GM18498 (cell line): ENCODE data around the gene IQSEC3.
"Not testable (repeated sequence)": the region's sequence is repeated elsewhere in the genome, so short reads cannot be mapped to it uniquely, and the experiment has no call there.

Source experiments
- ATAC-seq: cut with Tn5 transposase; IDR thresholded peaks from one replicate; pipeline ENCODE4 v1.9.1; 2021; ENCODE audit warnings: mild to moderate bottlenecking, moderate library complexity; ENCODE audit not compliant: unreplicated experiment

The IQSEC3 gene

DNA sequence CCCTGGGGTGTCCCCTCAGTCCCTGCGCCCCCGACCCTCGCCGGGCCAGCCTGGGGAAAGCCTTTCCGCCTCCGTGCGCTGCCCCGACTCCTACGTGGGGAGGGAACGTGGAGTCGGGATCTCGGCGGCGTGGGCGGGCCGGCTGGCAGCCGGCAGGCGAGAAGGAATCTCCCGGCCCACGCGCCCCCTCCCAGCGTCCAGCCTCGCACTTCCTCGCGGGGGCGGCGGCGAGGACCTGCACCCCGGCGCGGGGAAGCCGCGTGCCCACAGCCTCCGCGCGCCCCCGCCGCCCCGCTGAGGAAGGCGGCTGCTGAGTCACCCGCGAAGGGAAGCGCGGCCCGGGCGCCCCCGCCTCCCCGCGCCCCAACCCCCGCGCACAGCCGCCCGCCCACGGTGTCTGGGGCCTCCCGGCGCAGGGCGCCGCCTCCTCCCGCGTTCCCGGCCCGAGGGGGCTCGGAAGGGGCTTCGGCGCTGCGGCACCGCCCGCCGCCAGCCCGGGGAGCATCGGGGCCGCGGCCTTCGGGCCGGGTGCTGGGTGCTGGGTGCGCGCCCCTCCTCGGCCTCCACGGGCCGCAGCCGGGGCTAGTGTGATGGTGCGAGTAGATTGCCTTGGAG is 11.3 kb downstream of the IQSEC3 start:
- ATAC-seq, result not testable (repeated sequence)

DNA sequence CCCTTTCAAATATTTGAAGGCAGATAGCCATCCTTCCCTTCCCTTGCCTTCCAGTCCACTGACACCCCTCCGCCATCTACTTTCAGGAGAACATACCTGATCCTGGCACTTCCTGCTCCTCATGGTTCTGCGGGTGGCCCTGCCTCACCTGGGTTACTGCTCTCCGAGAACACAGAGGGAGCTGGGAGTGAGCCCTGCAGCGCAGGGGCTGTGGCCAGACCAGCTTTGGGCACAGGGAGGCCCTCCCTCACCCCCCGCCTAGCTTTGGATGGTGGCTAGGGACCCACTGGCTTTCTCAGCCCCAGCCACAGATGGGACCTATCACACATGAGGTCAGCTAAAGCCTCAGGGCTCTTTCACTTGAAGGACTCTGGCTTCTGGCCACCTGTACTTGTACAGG is 12.4 kb downstream of the IQSEC3 start:
- no peak for ATAC-seq

DNA sequence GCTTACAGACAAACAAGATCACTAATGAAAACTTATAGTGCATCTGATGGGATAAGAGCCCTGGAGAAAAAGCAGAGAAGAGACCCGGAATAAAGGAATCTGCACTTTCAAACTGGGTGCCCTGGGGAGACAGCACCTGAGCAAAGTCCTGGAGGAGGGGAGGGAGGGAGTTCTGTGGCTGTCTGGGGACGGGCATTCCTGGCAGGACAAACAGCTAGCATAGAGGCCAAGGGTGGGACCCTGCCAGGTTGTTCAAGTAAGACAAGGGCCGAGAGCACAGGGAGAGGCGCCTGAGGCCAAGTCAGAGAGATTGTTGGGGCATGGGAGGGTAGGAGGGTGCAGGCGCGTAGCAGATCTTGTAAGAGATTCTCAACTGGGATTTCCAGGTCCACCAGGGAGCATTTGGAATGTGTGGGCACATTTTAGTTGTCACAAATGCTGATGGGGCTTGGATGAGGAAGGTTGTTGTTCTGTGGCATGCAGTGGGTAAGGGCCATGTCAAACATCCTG is 14.2 kb downstream of the IQSEC3 start:
- ATAC-seq, result no peak

DNA sequence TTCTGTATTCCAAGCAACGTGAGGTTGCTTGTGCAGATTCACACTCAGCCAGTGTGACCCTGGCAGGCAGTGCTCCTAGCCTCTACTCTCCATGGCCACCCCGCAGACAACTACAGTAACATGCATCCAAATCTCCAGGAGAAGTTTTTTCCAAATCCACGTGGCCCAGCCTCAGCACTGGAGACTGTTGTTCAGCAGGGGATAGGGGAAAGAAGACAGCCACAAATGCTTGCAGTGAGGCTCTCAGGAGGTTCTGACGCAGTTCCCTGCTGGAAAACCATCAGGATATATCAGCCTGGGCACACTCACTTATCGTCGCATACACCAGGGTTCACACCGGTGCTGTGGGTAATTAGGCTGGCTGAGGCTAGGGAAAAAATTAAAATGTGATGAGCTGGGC is 16.2 kb downstream of the IQSEC3 start:
- no peak for ATAC-seq

DNA sequence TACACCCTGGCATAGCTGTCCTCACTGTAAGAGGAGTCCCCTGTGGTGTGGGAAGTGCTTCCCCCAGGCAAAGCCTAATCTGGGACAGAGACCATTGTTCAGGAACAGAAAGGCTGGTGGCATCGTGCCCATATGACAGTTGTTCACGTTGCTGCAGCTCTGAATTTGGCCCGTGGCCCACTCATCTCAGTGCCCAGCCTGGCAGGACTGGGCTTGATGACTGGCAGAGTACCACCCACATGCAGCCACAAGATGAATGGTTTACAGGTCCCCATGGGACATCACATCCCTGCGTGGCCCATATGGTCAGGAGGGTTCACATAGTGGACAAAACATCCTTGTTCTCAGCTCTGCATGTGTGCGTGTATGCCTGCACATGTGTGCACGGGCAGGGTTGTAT is 17.5 kb downstream of the IQSEC3 start:
- no peak for ATAC-seq

DNA sequence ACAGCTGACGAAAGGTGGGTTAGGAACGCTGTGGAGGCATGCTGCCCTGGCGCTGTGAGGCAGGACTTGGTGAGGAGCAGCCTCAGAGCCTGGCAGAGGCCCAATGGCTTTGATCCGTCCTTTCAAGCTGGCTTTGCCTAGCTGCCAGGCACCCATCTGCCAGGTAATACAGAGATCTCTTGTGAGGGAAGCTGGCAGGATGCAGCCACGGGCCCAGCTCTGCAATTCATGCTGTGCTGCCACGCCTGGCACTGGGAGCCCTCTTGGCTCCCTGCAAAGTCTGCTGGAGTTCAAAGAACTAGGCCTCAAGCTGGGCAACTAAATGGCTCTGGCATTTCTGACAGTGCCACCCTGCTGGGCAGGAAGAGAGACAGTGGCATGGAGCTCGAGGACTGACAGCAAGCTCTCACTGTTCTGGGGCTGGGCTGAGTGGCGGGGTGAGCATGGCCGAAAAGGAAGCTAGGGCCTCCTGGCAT is 18.7 kb downstream of the IQSEC3 start:
- no peak for ATAC-seq

DNA sequence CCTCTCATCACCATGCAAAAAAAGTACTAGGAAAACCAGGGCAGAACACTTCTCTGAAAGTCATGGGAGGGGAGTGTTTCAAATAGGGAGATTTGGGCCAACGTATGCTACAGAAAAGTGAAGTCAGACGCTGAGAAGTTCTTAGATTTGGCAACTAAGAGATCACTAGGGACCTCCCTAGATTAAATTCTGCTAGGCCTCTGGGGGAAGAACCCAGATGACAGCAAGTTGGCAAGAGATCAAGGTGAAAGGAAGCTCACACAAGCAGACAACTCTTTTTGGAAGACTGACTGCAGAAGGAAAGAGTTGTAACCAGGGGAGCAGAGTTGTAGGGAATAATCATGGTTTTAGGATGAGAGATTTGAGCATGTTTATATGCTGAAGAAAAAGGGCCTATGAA is 20.7 kb downstream of the IQSEC3 start:
- no peak for ATAC-seq

DNA sequence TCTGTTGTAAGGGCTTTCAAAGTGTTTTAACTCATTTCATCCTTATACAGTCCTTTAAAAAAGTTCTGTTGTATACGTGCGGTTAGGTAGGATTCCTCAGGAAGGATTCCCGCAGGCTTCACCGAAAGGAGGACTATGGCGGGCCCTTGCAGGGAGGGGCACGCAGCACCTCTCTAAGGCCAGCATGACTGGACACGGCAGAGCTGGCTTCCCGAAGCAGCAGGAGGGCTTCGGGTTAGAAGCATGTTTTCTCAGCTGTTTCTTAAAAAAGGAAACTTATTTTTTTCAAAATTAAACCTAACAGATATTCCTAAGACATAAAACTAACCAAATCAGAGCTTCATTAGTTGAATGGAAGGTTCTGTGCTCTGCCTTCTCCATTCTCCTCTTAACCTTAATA is 21.3 kb downstream of the IQSEC3 start:
- no peak for ATAC-seq

DNA sequence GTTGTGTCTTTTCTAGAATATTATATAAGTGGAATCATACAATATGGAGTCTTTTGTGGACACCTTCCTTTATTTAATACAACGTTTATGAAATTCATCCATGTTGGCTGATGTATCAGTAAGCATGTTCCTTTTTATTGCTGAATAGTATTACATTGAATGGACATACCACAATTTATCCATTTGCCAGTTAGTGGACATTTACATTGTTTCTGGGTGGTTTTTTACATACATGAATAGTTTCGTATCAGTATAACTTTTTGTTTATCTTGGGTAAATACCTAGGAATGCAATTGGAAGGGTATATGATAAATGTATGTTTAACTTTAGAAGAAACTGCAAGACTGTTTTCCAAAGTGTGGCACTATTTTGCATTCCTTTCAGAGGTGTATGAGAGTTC is 23.1 kb downstream of the IQSEC3 start:
- ATAC-seq, result no peak

DNA sequence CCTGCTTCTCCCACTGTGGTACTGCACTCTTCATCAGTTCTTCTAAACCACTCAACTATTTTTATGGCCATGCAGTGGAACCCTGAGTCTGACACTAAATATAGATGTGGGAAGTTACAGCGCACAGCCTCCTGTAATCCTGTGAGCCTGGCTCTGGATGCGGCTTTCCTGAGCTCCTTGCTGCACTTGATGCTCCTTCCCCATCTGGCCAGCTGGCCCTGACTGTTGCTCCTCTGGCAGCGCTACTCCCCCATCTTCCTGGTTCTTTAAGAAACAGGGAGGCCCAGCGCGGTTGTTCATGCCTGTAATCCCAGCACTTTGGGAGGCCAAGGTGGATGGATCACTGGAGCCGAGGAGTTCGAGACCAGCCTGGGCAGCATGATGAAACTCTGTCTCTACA is 24.6 kb downstream of the IQSEC3 start:
- ATAC-seq, result no peak

DNA sequence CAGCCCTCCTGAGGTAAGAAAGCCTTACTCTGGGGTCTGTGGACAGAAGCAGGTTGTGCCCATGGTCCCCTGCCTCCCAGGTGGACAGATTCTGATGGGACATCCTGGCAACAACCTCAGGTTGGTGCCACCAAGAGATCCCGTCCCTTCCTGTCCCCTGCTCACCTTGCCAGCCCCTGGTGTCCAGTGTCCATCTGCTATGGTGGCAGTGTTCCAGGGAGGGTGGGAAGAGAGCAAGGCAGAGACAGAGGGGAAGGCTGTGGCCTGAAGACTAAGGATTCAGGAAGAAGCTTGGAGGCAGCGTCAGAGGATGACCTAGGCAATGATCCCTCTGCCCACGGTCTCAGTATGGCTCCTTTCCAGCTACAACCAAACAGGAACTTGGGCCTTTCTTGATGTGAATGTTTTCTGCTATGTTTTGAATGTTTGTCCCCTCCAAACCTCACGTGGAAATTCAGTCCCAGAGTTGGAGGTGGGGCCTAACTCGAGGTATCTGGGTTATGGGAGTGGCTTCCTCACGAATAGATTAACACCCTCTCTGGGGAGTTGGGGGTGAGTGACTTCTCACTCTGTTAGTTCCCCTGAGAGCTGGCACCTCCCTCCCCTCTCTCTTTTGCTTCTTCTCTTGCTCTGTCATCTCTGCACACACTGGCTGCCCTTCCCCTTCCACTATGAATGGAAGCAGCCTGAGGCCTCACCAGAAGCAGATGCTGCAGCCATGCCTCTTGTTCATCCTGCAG is 26.9 kb downstream of the IQSEC3 start:
- ATAC-seq, result no peak

DNA sequence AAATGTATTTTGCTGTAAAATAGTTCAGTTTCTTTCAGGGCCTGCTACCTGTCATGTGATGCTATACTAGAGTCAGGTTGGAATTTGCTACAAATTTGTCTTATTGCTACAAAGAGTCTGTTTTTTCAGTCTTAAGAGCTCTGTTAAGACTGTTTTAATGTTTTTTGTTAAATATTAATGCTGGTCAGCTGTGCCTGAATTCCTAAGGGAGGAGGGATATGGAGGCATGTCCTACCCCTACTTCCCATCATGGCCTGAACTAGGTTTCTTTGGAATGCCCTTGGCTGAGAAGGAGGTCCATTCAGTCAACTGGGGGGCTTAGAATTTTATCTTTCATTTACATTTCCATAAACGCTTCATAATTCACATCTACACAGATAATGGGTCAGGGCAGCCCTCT is 30.0 kb downstream of the IQSEC3 start:
- ATAC-seq, result no peak

DNA sequence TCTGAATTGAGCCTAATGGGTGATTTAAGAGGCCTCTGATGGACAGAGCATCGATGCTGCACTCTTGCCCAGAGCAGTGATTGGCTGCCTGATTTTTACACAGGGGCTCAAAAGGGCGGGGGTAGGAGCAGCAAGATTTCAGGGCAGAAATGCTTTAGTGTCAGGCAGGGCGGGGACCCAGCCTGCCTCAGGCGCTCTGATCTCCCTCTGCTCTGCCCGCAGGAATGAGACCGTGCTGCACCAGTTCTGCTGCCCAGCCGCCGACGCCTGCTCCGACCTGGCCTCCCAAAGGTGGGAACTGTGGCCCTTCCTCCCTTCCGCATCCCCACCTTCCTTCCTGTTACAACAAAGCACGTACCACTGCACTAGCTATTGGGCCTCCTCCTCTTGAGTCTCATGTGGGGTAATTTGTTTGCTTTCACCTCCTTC is 32.4 kb downstream of the IQSEC3 start:
- no peak for ATAC-seq

DNA sequence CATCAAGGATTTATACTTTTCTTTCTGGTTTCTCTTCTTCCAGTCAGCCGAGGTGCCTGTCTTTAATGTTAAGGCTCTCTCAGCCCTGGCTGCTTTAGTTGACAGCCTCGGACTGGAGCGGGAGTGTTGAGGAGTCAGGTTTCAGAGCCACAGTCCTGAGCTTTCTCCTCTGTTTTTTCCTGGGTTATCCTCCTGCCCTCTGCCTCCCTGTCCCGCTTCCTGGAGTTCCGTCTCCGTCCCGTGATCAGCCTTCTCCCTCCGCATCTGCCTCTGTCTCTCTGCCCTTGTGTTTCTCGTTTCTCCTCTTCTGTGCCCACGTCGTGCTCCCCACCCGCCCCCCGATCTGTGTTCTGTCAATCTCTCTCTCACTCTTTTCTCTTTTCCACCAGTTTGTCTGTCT is 33.0 kb downstream of the IQSEC3 start:
- ATAC-seq, result no peak

DNA sequence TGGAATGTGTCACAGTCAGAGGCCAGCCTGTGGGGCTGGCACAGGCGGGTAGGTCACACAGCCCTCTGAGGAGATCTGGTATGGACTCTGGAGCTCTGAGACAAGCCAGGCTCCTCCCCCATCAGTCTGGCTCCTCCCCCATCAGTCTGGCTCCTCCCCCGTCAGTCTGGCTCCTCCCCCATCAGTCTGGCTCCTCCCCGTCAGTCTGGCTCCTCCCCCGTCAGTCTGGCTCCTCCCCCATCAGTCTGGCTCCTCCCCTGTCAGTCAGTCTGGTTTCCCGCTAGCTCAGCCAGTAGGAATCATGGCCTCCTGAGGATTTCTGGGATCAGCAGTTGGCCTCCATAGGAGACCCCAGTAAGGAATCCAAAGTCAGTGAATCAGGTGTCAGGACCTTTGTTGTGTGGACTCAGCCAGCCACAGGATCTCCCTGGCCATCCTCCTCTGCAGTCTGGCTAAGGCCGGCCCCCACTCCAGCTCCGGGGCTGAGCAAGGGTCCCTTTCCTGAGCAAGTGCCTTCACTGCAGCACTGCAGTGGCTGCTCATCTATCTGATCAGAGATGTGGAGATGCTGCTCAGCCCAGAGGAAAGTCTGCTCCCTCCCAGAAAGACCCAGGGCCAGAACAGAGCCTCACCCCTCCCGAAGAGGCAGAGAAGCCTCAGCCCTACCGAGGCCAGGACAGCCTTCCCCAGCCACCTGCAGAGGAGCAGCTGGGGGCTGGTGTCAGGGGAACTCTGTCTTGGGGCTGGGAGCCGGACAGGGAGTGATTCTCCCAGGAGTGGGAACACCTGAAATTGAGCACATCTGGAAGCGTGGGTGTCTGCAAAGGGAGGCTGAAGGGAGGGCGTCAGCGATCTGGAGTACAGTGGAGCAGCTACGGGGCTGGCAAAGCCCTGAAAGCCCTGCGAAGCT is 35.7 kb downstream of the IQSEC3 start:
- ATAC-seq, result no peak

DNA sequence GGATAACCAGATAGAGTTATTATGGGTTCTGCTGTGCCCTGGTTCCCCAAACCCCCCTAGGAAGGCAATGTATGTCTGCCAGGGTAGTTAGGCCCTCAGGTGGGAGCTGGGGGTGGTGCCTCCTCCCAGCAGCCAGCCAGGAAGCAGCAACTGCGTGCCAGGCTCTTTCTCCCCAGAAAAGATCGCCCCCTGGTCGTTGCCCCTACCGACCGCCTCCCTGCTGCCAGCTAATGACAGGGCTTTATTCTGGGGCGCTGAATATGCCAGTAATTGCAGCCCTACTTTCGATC is 36.3 kb downstream of the IQSEC3 start:
- no peak for ATAC-seq

DNA sequence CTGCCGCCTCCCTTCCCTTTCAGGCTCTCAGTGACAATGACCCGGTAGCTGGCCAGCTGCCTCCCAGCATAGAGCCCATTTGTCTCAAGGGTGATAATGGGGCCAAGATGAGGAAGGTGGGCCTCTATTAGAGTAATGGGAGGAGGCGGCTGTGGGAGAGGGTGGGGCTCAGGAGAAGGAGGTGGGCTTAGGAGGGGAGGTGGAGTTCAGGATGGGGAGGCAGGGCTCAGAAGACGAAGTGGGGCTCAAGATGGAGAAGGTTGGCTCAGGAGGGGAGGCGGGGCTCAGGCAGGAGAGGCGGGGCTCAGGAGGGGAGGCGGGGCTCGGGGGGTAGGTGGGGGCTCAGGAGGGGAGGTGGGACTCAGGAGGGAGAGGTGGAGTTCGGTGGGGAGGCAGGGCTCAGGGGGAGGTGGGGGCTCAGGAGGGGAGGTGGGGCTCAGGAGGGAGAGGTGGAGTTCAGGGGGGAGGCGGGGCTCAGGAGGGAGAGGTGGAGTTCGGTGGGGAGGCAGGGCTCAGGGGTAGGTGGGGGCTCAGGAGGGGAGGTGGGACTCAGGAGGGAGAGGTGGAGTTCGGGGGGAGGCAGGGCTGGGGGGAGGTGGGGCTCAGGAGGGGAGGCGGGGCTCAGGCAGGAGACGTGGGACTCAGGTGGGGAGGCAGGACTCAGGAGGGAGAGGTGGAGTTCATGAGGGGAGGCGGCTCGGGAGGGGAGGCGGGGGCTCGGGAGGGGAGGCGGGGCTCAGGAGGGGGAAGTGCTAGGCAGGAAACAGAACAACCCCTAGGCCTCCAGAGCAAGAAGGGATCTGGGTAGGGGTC is 36.8 kb downstream of the IQSEC3 start:
- no peak for ATAC-seq

DNA sequence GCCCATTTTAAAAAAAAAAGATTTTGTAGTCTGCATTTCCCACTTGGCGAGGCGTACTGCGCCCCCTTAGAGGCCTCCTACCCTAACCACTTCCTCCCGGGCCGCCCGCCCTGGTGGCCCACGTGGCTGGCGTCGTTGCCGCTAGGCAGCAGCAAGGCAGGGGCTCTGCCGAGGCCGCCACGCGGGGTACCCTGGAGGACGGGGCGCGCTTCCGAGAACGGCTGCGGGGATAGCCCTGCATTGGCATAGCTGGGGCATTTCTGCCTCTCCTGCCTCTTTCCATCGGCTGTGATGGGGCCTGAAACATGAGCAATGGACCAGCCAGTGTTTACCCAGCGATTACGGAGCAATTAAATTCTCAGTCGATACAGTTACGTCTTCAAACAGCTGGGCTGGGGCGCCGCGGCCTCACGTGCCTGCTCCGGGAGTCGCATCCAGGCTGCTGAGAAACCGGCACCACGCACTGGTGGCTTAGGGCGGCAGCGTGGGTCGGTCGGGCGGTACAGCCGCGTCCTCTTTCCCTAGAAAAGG is 38.0 kb downstream of the IQSEC3 start:
- no peak for ATAC-seq

DNA sequence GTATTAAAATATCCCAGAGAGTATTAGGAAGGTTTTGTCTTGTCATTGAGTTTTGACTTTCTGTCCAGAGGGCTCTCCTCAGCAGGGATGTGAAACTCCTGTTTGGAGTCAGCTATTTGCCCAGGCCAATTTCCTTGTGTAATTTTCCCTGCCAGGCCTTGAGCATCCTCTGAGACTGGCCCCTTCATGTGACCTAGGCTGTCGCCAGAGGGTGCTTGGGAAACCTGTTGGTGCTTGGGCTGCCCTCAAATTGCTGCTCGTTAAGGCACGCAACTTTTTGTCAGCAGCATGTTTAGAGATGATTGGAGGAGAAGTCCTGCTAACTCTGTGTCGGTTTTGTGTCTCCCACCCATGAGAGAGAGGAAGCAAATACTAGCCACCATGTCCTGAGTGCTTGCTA is 39.1 kb downstream of the IQSEC3 start:
- ATAC-seq, result no peak

DNA sequence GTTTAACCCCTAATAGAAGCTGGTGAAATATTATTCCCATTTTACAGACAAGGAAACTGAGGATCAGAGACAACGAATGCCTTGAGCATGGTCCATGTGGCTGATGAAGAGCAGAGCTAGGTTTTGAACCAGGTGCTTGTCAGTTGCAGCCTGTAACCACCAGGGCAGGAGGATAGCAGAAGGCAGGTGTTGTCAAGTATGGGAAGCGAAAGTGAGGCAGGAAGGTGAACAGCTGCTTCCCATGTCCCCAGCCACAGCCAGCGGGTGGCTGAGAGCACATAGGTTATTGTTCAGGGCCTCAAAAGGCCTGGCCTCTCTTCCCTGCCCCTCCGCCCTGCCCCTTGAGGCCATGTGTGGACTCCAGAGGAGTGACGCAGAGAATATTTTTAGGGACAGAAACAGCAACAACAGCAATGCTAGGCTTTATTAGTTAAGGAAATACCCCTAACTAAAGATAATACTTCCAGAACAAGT is 39.6 kb downstream of the IQSEC3 start:
- peak; percentile 92 for ATAC-seq
